ENCODE measurements around the gene TM4SF4.

Gene TM4SF4, protein sequence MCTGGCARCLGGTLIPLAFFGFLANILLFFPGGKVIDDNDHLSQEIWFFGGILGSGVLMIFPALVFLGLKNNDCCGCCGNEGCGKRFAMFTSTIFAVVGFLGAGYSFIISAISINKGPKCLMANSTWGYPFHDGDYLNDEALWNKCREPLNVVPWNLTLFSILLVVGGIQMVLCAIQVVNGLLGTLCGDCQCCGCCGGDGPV

DNA sequence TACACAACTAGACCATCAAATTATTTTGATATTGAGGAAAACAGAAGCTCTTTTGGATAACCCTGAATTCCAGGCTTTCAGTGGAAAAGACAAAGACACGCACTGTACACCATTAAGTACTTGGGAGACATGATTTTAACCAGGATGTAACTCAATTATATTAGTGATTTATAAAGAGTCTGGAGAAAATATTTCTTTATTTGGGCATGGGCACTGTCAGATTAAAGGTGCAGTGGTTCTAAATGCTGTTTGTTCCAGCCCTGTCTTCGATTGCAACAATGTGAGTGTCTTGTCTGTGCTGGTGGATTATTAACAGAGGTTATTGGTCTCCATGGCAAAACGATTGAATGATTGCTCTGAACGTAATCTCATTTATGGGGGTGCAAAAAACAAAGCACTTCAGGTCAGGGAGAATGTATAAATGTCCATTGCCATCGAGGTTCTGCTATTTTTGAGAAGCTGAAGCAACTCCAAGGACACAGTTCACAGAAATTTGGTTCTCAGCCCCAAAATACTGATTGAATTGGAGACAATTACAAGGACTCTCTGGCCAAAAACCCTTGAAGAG, at the start of gene TM4SF4:
TSS of gene TM4SF4 (plus strand) at position 448 of the 568 bp plus-strand sequence. CDS start 181 bp downstream, outside the sequence.
- Histone ChIP-seq H3K79me2 (ENCODE audit: control insufficient read depth, insufficient read depth, low read length, unreplicated experiment) (no peaks in the 10 kb centered on the region), H3K27ac (ENCODE audit: low read depth, low read length) (peak within 1 kb of the TSS; percentile 87), H2AFZ (ENCODE audit: low read length, unreplicated experiment) (peak within 1 kb of the TSS; percentile 22), H3K36me3 (ENCODE audit: insufficient read depth, low read length) (no peaks in the 10 kb centered on the region), H3K4me1 (ENCODE audit: control insufficient read depth, insufficient read depth, low read length, unreplicated experiment) (peaks cover 56% of the 10 kb centered on the region), H3K4me3 (ENCODE audit: low read depth, low read length) (peak within 1 kb of the TSS; percentile 35; the same call in 1 of the 2 replicates), H3K27me3 (ENCODE audit: insufficient read depth, low read length) (no peaks in the 10 kb centered on the region)

DNA sequence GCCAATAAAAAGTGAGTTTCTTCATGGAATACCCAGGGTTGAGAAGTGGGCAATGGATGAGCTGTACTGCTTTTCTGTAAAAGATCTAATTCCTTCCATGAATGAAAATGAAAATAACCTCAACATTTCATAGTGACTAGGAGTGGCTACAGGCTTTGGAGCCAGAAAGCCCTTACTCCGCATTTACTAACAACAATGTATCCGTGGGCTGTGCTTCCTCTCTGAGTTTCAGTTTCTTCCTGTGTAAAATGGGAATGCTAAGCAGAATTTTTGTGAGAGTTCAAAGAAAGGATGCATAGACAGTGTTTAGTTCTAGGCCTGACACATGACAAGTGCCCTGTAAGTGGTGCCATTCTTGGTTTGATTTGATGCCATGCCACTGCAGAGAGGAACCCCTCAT, 49.6 kb upstream of the TM4SF4 start:
- peak overlapping the region; percentile 68 for H2AFZ ChIP-seq (ENCODE audit: low read length, unreplicated experiment)
- no peaks in the 10 kb centered on the region for H3K36me3 ChIP-seq (ENCODE audit: insufficient read depth, low read length)
- H3K4me3 ChIP-seq (ENCODE audit: low read depth, low read length) = peak overlapping the region; percentile 54

DNA sequence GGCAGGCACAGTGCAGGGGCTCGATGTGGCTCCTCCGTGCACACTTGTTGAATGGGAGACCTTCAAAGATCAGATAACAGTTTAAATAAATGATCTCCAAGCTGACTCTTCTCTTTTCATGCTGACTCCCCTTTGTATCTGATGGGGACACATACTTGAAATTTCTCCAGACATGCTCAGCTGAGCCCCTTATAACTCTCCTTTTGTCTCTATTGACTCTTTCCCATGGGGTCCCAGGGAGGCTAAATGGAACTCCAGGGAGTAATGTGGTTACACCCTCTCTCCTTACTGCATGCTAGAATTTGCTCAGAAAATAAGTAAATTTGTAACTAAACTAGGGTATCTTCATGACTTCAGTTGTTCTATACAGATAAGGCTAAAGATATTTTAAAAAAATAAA, 48.2 kb upstream of the TM4SF4 start:
- H3K27me3 ChIP-seq (ENCODE audit: insufficient read depth, low read length) = no peaks in the 10 kb centered on the region
- no peak overlapping the region for H2AFZ ChIP-seq (ENCODE audit: low read length, unreplicated experiment)
- no peak overlapping the region for H3K4me3 ChIP-seq (ENCODE audit: low read depth, low read length)
- H3K79me2 ChIP-seq (ENCODE audit: control insufficient read depth, insufficient read depth, low read length, unreplicated experiment) = no peaks in the 10 kb centered on the region
- H3K4me1 ChIP-seq (ENCODE audit: control insufficient read depth, insufficient read depth, low read length, unreplicated experiment) = peaks cover 5% of the 10 kb centered on the region
- no peaks in the 10 kb centered on the region for H3K36me3 ChIP-seq (ENCODE audit: insufficient read depth, low read length)
- no peak overlapping the region for H3K27ac ChIP-seq (ENCODE audit: low read depth, low read length)

More for the DNA sequence above, 49.6 kb upstream of the TM4SF4 start:
- no peaks in the 10 kb centered on the region for H3K27me3 ChIP-seq (ENCODE audit: insufficient read depth, low read length)
- no peaks in the 10 kb centered on the region for H3K79me2 ChIP-seq (ENCODE audit: control insufficient read depth, insufficient read depth, low read length, unreplicated experiment)
- H3K4me1 ChIP-seq (ENCODE audit: control insufficient read depth, insufficient read depth, low read length, unreplicated experiment) = peaks cover 5% of the 10 kb centered on the region
- no peak overlapping the region for H3K27ac ChIP-seq (ENCODE audit: low read depth, low read length)

DNA sequence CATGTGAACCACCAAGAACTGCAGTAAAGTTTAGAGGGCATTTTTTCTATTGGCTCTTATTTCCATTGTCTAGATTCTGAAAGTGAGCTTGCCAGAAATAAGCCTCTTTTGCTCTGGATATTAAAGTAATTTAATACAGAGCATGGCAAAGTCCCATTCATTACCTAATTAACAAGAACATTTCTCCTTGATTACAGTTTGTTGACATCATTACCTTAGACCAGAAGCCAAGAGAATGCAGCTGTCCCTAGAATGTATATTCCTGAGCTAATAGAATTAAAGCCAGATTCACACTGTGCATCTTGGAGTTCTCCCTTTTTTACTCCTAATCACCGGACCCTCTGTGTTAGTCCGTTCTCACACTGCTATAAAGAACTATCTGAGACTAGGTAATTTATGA, 46.4 kb upstream of the TM4SF4 start:
- no peak overlapping the region for H3K27ac ChIP-seq (ENCODE audit: low read depth, low read length)
- no peaks in the 10 kb centered on the region for H3K27me3 ChIP-seq (ENCODE audit: insufficient read depth, low read length)

DNA sequence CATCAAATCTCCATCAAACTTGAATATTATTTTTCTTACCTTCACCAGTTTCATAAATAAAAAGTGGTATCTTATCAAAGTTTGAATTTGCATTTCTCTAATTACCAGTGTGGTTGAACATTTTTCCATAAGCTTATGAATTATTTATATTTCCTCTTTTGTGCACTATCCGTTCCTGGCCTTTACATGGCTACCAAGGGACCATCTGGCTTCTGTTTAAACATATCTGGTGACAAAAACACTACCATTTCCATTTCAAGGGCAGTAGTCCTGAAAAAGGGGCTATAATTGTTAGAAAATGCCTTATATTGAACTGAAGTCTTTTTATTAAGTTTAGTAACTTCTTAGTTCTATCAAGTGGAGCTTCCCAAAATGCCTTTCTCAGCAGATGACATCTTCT, 44.3 kb upstream of the TM4SF4 start:
- Histone ChIP-seq H3K27ac (ENCODE audit: low read depth, low read length) (no peak overlapping the region), H3K36me3 (ENCODE audit: insufficient read depth, low read length) (no peaks in the 10 kb centered on the region), H3K79me2 (ENCODE audit: control insufficient read depth, insufficient read depth, low read length, unreplicated experiment) (no peaks in the 10 kb centered on the region), H3K4me1 (ENCODE audit: control insufficient read depth, insufficient read depth, low read length, unreplicated experiment) (no peaks in the 10 kb centered on the region), H3K4me3 (ENCODE audit: low read depth, low read length) (no peak overlapping the region), H3K27me3 (ENCODE audit: insufficient read depth, low read length) (no peaks in the 10 kb centered on the region), H2AFZ (ENCODE audit: low read length, unreplicated experiment) (no peak overlapping the region)

More for the DNA sequence above, 46.4 kb upstream of the TM4SF4 start:
- Histone ChIP-seq H2AFZ (ENCODE audit: low read length, unreplicated experiment) (no peak overlapping the region), H3K4me1 (ENCODE audit: control insufficient read depth, insufficient read depth, low read length, unreplicated experiment) (peaks cover 5% of the 10 kb centered on the region), H3K4me3 (ENCODE audit: low read depth, low read length) (no peak overlapping the region), H3K79me2 (ENCODE audit: control insufficient read depth, insufficient read depth, low read length, unreplicated experiment) (no peaks in the 10 kb centered on the region), H3K36me3 (ENCODE audit: insufficient read depth, low read length) (no peaks in the 10 kb centered on the region)

DNA sequence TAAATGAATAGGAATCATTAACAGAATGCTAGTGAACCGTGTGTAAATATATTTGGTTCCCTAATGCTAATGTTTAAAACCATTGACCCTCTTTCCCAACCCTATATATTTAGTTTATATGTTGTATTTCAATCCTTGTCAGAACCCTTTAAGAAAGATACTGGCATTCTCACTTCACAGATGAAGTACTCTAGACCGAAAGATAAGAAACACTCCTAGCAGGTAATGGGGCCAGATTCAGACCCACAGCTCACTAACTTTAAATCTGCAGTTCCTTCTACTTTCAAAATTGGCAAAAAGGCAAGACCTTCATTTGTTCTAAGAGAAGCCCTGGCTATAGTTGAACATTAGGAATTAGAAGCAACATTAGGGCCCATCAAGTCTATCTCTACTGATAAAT, 42.3 kb upstream of the TM4SF4 start:
- Histone ChIP-seq H3K27ac (ENCODE audit: low read depth, low read length) (no peak overlapping the region), H3K4me1 (ENCODE audit: control insufficient read depth, insufficient read depth, low read length, unreplicated experiment) (no peaks in the 10 kb centered on the region), H3K4me3 (ENCODE audit: low read depth, low read length) (no peak overlapping the region), H3K36me3 (ENCODE audit: insufficient read depth, low read length) (no peaks in the 10 kb centered on the region), H2AFZ (ENCODE audit: low read length, unreplicated experiment) (no peak overlapping the region), H3K79me2 (ENCODE audit: control insufficient read depth, insufficient read depth, low read length, unreplicated experiment) (no peaks in the 10 kb centered on the region), H3K27me3 (ENCODE audit: insufficient read depth, low read length) (no peaks in the 10 kb centered on the region)

DNA sequence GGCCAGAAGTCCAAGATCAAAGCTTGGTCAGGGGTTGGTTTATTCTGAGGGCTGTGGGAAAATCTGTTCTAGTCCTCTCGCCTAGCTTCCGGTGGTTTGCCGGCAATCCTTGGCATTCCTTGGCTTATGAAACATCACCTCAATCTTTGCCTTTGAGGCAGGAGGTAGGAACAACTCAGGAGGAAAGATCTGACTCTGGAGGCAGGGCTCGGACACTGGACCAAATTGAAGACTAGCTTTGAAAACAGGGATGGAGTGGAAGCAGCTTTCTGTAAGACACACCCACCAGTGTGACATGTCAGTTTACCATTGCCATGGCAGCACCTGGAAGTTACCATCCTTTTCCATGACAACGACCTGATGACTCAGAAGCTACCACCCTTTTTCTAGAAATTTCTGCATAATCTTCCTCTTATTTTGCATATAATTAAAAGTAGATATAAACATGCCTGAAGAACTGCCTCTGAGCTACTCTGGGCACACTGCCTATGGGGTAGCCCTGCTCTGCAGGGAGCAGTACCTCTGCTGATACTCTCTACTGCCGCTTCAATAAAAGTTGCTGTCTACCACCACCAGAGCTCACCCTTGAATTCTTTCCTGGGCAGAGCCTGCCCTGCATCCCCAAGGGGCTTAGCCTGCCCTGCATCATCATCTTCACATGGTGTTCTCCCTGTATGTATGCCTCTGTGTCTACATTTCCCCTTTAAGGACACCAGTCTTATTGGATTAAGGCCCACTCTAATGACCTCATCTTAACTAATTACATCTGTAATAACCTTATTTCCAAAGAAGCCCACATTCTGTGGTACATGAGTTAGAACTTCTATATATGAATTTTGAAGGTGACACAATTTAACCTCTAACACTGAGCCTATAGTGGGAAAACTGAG, 38.3 kb upstream of the TM4SF4 start:
- Histone ChIP-seq H3K4me1 (ENCODE audit: control insufficient read depth, insufficient read depth, low read length, unreplicated experiment) (no peaks in the 10 kb centered on the region), H3K79me2 (ENCODE audit: control insufficient read depth, insufficient read depth, low read length, unreplicated experiment) (no peaks in the 10 kb centered on the region), H3K36me3 (ENCODE audit: insufficient read depth, low read length) (no peaks in the 10 kb centered on the region), H3K4me3 (ENCODE audit: low read depth, low read length) (no peak overlapping the region), H3K27ac (ENCODE audit: low read depth, low read length) (no peak overlapping the region), H2AFZ (ENCODE audit: low read length, unreplicated experiment) (no peak overlapping the region), H3K27me3 (ENCODE audit: insufficient read depth, low read length) (no peaks in the 10 kb centered on the region)

DNA sequence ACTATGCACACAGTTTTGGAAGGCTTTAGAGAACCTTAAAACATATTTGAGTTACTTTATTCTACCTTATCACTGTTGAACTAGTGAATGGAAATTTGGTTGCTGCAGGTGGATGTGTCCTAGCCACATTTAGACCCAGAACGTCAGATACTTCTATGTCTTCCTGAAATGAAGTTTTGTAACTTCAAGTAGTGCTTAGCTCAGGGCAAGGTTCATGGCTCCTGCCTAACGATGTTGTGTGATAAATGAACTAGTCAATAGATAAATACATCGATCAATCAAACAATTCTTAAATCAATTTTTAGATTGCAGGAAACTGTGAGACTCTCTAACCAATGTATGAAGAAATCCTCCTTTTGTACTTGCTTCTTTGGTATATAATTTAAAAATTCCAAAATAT, 37.2 kb upstream of the TM4SF4 start:
- Histone ChIP-seq H2AFZ (ENCODE audit: low read length, unreplicated experiment) (no peak overlapping the region), H3K36me3 (ENCODE audit: insufficient read depth, low read length) (no peaks in the 10 kb centered on the region), H3K27me3 (ENCODE audit: insufficient read depth, low read length) (no peaks in the 10 kb centered on the region), H3K4me3 (ENCODE audit: low read depth, low read length) (no peak overlapping the region), H3K79me2 (ENCODE audit: control insufficient read depth, insufficient read depth, low read length, unreplicated experiment) (no peaks in the 10 kb centered on the region), H3K27ac (ENCODE audit: low read depth, low read length) (no peak overlapping the region), H3K4me1 (ENCODE audit: control insufficient read depth, insufficient read depth, low read length, unreplicated experiment) (peaks cover 8% of the 10 kb centered on the region)

DNA sequence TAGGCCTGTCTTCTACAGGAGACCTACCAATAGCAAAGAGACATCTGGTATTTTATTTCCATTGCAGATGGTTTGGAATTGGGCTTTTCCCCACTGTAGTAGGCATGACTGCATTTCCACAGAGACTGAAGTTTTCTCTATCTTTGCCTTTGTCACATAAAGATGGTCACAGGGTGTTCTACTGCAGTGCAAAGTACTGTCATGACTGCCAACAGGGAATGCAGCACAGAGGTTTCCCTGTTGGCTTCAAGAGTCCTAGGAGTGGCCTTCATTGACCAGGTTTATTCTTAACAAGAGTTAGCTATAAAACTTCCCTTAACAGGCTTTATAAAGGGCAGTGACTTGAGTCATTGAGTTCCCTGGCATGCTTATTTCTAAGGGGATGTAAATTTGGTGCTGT, 36.8 kb upstream of the TM4SF4 start:
- Histone ChIP-seq H3K27ac (ENCODE audit: low read depth, low read length) (no peak overlapping the region), H3K79me2 (ENCODE audit: control insufficient read depth, insufficient read depth, low read length, unreplicated experiment) (no peaks in the 10 kb centered on the region), H3K4me1 (ENCODE audit: control insufficient read depth, insufficient read depth, low read length, unreplicated experiment) (peaks cover 12% of the 10 kb centered on the region), H3K4me3 (ENCODE audit: low read depth, low read length) (no peak overlapping the region), H3K36me3 (ENCODE audit: insufficient read depth, low read length) (no peaks in the 10 kb centered on the region), H3K27me3 (ENCODE audit: insufficient read depth, low read length) (no peaks in the 10 kb centered on the region), H2AFZ (ENCODE audit: low read length, unreplicated experiment) (no peak overlapping the region)

DNA sequence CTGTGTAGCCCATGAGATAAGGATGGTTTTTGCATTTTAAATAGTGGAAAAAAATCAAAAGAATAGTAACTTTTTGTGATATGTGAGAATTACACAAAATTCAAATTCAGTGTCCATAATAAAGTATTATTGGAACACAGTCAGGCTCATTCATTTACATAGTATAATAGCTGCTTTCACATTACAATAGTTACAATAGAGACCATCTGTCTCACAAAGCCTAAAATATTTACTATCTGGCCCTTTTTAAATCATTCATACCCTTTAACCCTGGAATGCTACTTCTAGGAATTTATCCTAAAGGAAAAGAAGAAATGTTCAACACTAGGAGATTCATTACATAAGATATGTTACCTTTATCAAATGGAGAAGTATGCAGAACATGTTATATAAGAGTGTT, 35.5 kb upstream of the TM4SF4 start:
- H3K4me1 ChIP-seq (ENCODE audit: control insufficient read depth, insufficient read depth, low read length, unreplicated experiment) = peaks cover 23% of the 10 kb centered on the region
- no peak overlapping the region for H2AFZ ChIP-seq (ENCODE audit: low read length, unreplicated experiment)
- no peaks in the 10 kb centered on the region for H3K27me3 ChIP-seq (ENCODE audit: insufficient read depth, low read length)
- H3K27ac ChIP-seq (ENCODE audit: low read depth, low read length) = no peak overlapping the region
- H3K36me3 ChIP-seq (ENCODE audit: insufficient read depth, low read length) = no peaks in the 10 kb centered on the region
- H3K79me2 ChIP-seq (ENCODE audit: control insufficient read depth, insufficient read depth, low read length, unreplicated experiment) = no peaks in the 10 kb centered on the region
- no peak overlapping the region for H3K4me3 ChIP-seq (ENCODE audit: low read depth, low read length)

Measured in ACC112 (cell line).